Measurements from ENCODE around the gene KCNA10.

- TF ChIP-seq CTCF (IDR thresholded peaks at IDR 0.05; ENCODE audit: insufficient read depth, low read depth, low read length) = no peak
- TF ChIP-seq EZH2 (IDR thresholded peaks at IDR 0.05; ENCODE audit: insufficient read depth, low read length) = no peak
Observed at GRCh38 chr1:110477041-110477440, 41.9 kb downstream of the KCNA10 start.

All from astrocyte (in vitro differentiated cells and primary cell).